Endothelial cell of umbilical vein (primary cell): ENCODE measurements around the gene PAGR1.

ENCODE experiments used
- CTCF ChIP-seq, 2 donors: IDR thresholded peaks; 1 replicate in 1 of 2; 2 replicates in 1 of 2; pipeline ENCODE4 v1.5.1; 2011; ENCODE audit warnings: low read length in 2 of 2, mild to moderate bottlenecking in 2 of 2, moderate library complexity in 2 of 2, control low read depth in 1 of 2, inconsistent platforms in 1 of 2, low read depth in 1 of 2; ENCODE audit not compliant: insufficient read depth in 1 of 2; ENCODE audit errors: extremely low read depth in 1 of 2
- EZH2 ChIP-seq: IDR thresholded peaks from 2 replicates; pipeline ENCODE4 v1.6.1; 2012; ENCODE audit warnings: borderline replicate concordance, low read depth, mild to moderate bottlenecking, moderate library complexity, low read length, inconsistent platforms; ENCODE audit not compliant: severe bottlenecking
- GATA2 ChIP-seq: IDR thresholded peaks from 2 replicates; pipeline ENCODE4 v1.7.0; 2011; ENCODE audit warnings: low read depth, mild to moderate bottlenecking, moderate library complexity, mixed read lengths, low read length; ENCODE audit not compliant: insufficient read length, insufficient read depth
- JUN ChIP-seq: IDR thresholded peaks from 2 replicates; pipeline ENCODE4 v1.6.1; 2011; ENCODE audit warnings: borderline replicate concordance, low read depth; ENCODE audit not compliant: insufficient read length, insufficient read depth
- MAX ChIP-seq: IDR thresholded peaks from 2 replicates; pipeline ENCODE4 v1.6.1; 2011; ENCODE audit not compliant: insufficient read depth, insufficient read length
- POLR2A ChIP-seq: IDR thresholded peaks from 2 replicates; pipeline ENCODE4 v1.6.1; 2012; ENCODE audit warnings: low read depth, mild to moderate bottlenecking, control low read depth, low read length
- POLR2AphosphoS5 ChIP-seq: IDR thresholded peaks from 2 replicates; pipeline ENCODE4 v1.6.1; 2012; ENCODE audit warnings: low read depth, mild to moderate bottlenecking, control low read depth, low read length, moderate library complexity; ENCODE audit not compliant: insufficient read depth

- TF ChIP-seq CTCF (IDR thresholded peaks at IDR 0.05; ENCODE audit: extremely low read depth in 1 of 2, insufficient read depth in 1 of 2, low read depth in 1 of 2, low read length in 2 of 2) (no peak), EZH2 (no peak), POLR2AphosphoS5 (no peak), POLR2A (no peak), GATA2 (no peak), JUN (no peak), MAX (no peak)
Observed at GRCh38 chr16:29810699-29811169, 5.2 kb upstream of the PAGR1 start.
